H9 (cell line): ENCODE data around the gene ITCH. TPM values are rescaled to one million over a fixed set of nuclear protein-coding genes. Genes with fewer than 3 reads are reported as not detected.
A peak's percentile ranks its signal among the peaks of the same experiment; 100 is the strongest.

Experiments used
- DNase-seq: peaks from one replicate; pipeline ENCODE4 v3.0.0-alpha.2; 2017
- H2AFZ ChIP-seq: one replicate; pipeline ENCODE4 v1.6.1; 2013; ENCODE audit warnings: mild to moderate bottlenecking, low read length, control low read depth, moderate library complexity
- H2AK5ac ChIP-seq: 2 replicates; pipeline ENCODE4 v1.6.1; 2013; ENCODE audit warnings: low read length, control low read depth, mixed read lengths; ENCODE audit not compliant: insufficient read length
- H2BK120ac ChIP-seq: one replicate; pipeline ENCODE4 v1.6.1; 2013; ENCODE audit warnings: low read depth, mild to moderate bottlenecking, low read length, control low read depth, inconsistent platforms; ENCODE audit not compliant: poor library complexity, severe bottlenecking
- H2BK12ac ChIP-seq: 2 replicates; pipeline ENCODE4 v1.6.1; 2013; ENCODE audit warnings: low read length, control low read depth, mixed read lengths, low read depth; ENCODE audit not compliant: insufficient read length
- H2BK15ac ChIP-seq: 2 replicates; pipeline ENCODE4 v1.6.1; 2013; ENCODE audit warnings: low read depth, low read length, control low read depth
- H2BK20ac ChIP-seq: one replicate; pipeline ENCODE4 v1.6.1; 2013; ENCODE audit warnings: low read depth, mild to moderate bottlenecking, low read length, control low read depth, inconsistent platforms; ENCODE audit not compliant: poor library complexity, severe bottlenecking
- H2BK5ac ChIP-seq: 2 replicates; pipeline ENCODE4 v1.6.1; 2013; ENCODE audit warnings: low read length, control low read depth, mixed read lengths; ENCODE audit not compliant: insufficient read length
- H3K14ac ChIP-seq: 2 replicates; pipeline ENCODE4 v1.6.1; 2013; ENCODE audit warnings: low read length, control low read depth; ENCODE audit not compliant: insufficient read depth
- H3K18ac ChIP-seq: 2 replicates; pipeline ENCODE4 v1.6.1; 2013; ENCODE audit warnings: low read depth, mild to moderate bottlenecking, mixed read lengths, low read length, control low read depth; ENCODE audit not compliant: insufficient read length
- H3K23ac ChIP-seq: 2 replicates; pipeline ENCODE4 v1.6.1; 2013; ENCODE audit warnings: low read length, control low read depth, mixed read lengths, low read depth; ENCODE audit not compliant: insufficient read length
- H3K23me2 ChIP-seq: 2 replicates; pipeline ENCODE4 v1.6.1; 2013; ENCODE audit warnings: low read depth, mild to moderate bottlenecking, mixed read lengths, low read length, control low read depth; ENCODE audit not compliant: insufficient read length, poor library complexity, severe bottlenecking
- H3K27ac ChIP-seq: 2 replicates; pipeline ENCODE4 v1.5.1; 2013; ENCODE audit warnings: low read length, control low read depth, mixed read lengths, low read depth; ENCODE audit not compliant: insufficient read length
- H3K27me3 ChIP-seq: 2 replicates; pipeline ENCODE4 v1.6.1; 2013; ENCODE audit warnings: low read length, control low read depth, inconsistent platforms; ENCODE audit not compliant: insufficient read depth
- H3K4ac ChIP-seq: 2 replicates; pipeline ENCODE4 v1.6.1; 2013; ENCODE audit warnings: low read depth, mild to moderate bottlenecking, control low read depth, inconsistent platforms, low read length, moderate library complexity
- H3K4me1 ChIP-seq: 2 replicates; pipeline ENCODE4 v1.6.1; 2013; ENCODE audit warnings: low read length, control low read depth, inconsistent platforms; ENCODE audit not compliant: insufficient read depth
- H3K4me2 ChIP-seq: 2 replicates; pipeline ENCODE4 v1.6.1; 2013; ENCODE audit warnings: low read length, control low read depth, mixed read lengths; ENCODE audit not compliant: insufficient read length, insufficient read depth
- H3K56ac ChIP-seq: 2 replicates; pipeline ENCODE4 v1.6.1; 2013; ENCODE audit warnings: low read depth, mild to moderate bottlenecking, mixed read lengths, low read length, control low read depth; ENCODE audit not compliant: insufficient read length
- H3K79me1 ChIP-seq: 2 replicates; pipeline ENCODE4 v1.6.1; 2013; ENCODE audit warnings: low read depth, mild to moderate bottlenecking, moderate library complexity, low read length, control low read depth, inconsistent platforms; ENCODE audit not compliant: insufficient read depth, poor library complexity, severe bottlenecking
- H3K79me2 ChIP-seq: 2 replicates; pipeline ENCODE4 v1.6.1; 2013; ENCODE audit warnings: low read length, control low read depth, inconsistent platforms; ENCODE audit not compliant: insufficient read depth
- H3K9ac ChIP-seq: 2 replicates; pipeline ENCODE4 v1.6.1; 2013; ENCODE audit warnings: low read length, control low read depth, mixed read lengths; ENCODE audit not compliant: insufficient read length; ENCODE audit errors: extremely low read depth
- H3K9me3 ChIP-seq: one replicate; pipeline ENCODE4 v1.6.1; 2013; ENCODE audit warnings: low read depth, low read length, inconsistent platforms; ENCODE audit not compliant: control insufficient read depth
- H3T11ph ChIP-seq: one replicate; pipeline ENCODE4 v1.6.1; 2013; ENCODE audit warnings: mild to moderate bottlenecking, low read length, control low read depth, inconsistent platforms
- H4K20me1 ChIP-seq: one replicate; pipeline ENCODE4 v1.6.1; 2013; ENCODE audit not compliant: control insufficient read depth, insufficient read length, insufficient read depth
- H4K5ac ChIP-seq: 2 replicates; pipeline ENCODE4 v1.6.1; 2013; ENCODE audit warnings: low read depth, mild to moderate bottlenecking, mixed read lengths, low read length, control low read depth; ENCODE audit not compliant: insufficient read length
- H4K8ac ChIP-seq: replicated peaks from 2 replicates; pipeline ENCODE4 v1.6.1; 2013; ENCODE audit warnings: low read length, control low read depth, mixed read lengths, low read depth; ENCODE audit not compliant: insufficient read length
- H4K91ac ChIP-seq: 2 replicates; pipeline ENCODE4 v1.6.1; 2013; ENCODE audit warnings: low read depth, mild to moderate bottlenecking, moderate library complexity, mixed read lengths, low read length, control low read depth; ENCODE audit not compliant: insufficient read length
- H3K27ac Mint-ChIP-seq, 3 experiments: 2 replicates in 2 of 3; 3 replicates in 1 of 3; pipeline ENCODE4 v1.8.0; 2020 to 2021; ENCODE audit warnings: mixed read lengths in 3 of 3, mild to moderate bottlenecking in 1 of 3, moderate library complexity in 1 of 3
- H3K27me3 Mint-ChIP-seq: 2 replicates; pipeline ENCODE4 v1.8.0; 2021; ENCODE audit warnings: low read depth, mild to moderate bottlenecking, moderate library complexity, mixed read lengths
- H3K36me3 Mint-ChIP-seq, 3 experiments: 2 replicates in 2 of 3; 3 replicates in 1 of 3; pipeline ENCODE4 v1.8.0; 2020 to 2021; ENCODE audit warnings: low read depth in 3 of 3, mixed read lengths in 3 of 3; ENCODE audit not compliant: insufficient read depth in 1 of 3
- H3K4me1 Mint-ChIP-seq, 2 experiments: 2 replicates each; pipeline ENCODE4 v1.8.0; 2020; ENCODE audit warnings: mixed read lengths in 2 of 2
- H3K4me3 Mint-ChIP-seq, 2 experiments: 2 replicates in 1 of 2; 3 replicates in 1 of 2; pipeline ENCODE4 v1.8.0; 2020 to 2021; ENCODE audit warnings: mild to moderate bottlenecking in 2 of 2, mixed read lengths in 2 of 2, moderate library complexity in 1 of 2
- H3K9me3 Mint-ChIP-seq, 2 experiments: 2 replicates in 1 of 2; 3 replicates in 1 of 2; pipeline ENCODE4 v1.8.0; 2020; ENCODE audit warnings: mild to moderate bottlenecking in 2 of 2, mixed read lengths in 2 of 2, moderate library complexity in 1 of 2
- WGBS: extraction: QIAGEN DNeasy Blood & Tissue Kit; methylation state at CpG from one replicate; pipeline ENCODE4 v1.1.7; 2013; ENCODE audit warnings: missing lambda C conversion rate, low lambda C conversion rate, mixed read lengths; ENCODE audit not compliant: insufficient read length; ENCODE audit errors: extremely low coverage; 5-methylcytosine and 5-hydroxymethylcytosine counted together
- total RNA-seq: library from RNA; stranded (reverse); gene quantifications from 2 replicates; pipeline ENCODE4 v1.2.1, GENCODE V29; 2021
- TF ChIP-seq, protein P1 (sequence below): fragments of 200-600 bp; sonication (generic); conservative IDR thresholded peaks from 3 replicates; pipeline ENCODE4 v1.8.0; 2021; ENCODE audit warnings: antibody characterized with exemption, mild to moderate bottlenecking

The ITCH gene
- total RNA-seq, 1 experiment from 2014 or later: 55.9 TPM

- Mint-ChIP-seq H3K36me3 (peaks cover 10 to 69% (median 48%) of the 10 kb centered on the region in 3 experiments; a peak in 6 of 7 replicates), H3K4me3 (no peak overlapping the region), H3K4me1 (peaks cover 9 to 15% of the 10 kb centered on the region in 2 experiments), H3K27me3 (no peaks in the 10 kb centered on the region), H3K27ac (peak overlapping the region in 1 of 3 experiments; percentile 92; a peak in 2 of 7 replicates), H3K9me3 (no peaks in the 10 kb centered on the region)
- TF ChIP-seq, protein P1, sequence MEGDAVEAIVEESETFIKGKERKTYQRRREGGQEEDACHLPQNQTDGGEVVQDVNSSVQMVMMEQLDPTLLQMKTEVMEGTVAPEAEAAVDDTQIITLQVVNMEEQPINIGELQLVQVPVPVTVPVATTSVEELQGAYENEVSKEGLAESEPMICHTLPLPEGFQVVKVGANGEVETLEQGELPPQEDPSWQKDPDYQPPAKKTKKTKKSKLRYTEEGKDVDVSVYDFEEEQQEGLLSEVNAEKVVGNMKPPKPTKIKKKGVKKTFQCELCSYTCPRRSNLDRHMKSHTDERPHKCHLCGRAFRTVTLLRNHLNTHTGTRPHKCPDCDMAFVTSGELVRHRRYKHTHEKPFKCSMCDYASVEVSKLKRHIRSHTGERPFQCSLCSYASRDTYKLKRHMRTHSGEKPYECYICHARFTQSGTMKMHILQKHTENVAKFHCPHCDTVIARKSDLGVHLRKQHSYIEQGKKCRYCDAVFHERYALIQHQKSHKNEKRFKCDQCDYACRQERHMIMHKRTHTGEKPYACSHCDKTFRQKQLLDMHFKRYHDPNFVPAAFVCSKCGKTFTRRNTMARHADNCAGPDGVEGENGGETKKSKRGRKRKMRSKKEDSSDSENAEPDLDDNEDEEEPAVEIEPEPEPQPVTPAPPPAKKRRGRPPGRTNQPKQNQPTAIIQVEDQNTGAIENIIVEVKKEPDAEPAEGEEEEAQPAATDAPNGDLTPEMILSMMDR: no peak
- Histone ChIP-seq H3K79me1 (no peaks in the 10 kb centered on the region), H3K14ac (no peak overlapping the region), H3K23ac (no peak overlapping the region), H3K4ac (no peak overlapping the region), H3K9me3 (no peaks in the 10 kb centered on the region), H2AK5ac (no peak overlapping the region), H2BK120ac (no peak overlapping the region), H4K91ac (no peak overlapping the region), H3K9ac (no peak overlapping the region), H3K18ac (no peak overlapping the region), H4K20me1 (no peaks in the 10 kb centered on the region), H3T11ph (no peak overlapping the region), H2AFZ (no peak overlapping the region), H3K23me2 (no peaks in the 10 kb centered on the region), H3K4me1 (no peaks in the 10 kb centered on the region), H3K27me3 (no peaks in the 10 kb centered on the region), H2BK20ac (no peak overlapping the region), H2BK15ac (no peak overlapping the region), H2BK5ac (no peak overlapping the region), H2BK12ac (no peak overlapping the region), H3K27ac (no peak overlapping the region), H3K4me2 (no peak overlapping the region), H3K56ac (no peak overlapping the region), H4K8ac (no peak overlapping the region), H3K79me2 (peaks cover 6% of the 10 kb centered on the region; the same call in 1 of the 2 replicates), H4K5ac (no peak overlapping the region)
- no peak for DNase-seq
- no CpG with 5 or more reads among the region's 14 CpGs for WGBS
These were observed 162.8 kb downstream of the ITCH start for GRCh38 chr20:34525709-34526416.
